Calu3 (cell line): Measurements from ENCODE around the gene ADGRD1. TPM values are rescaled to one million over a fixed set of nuclear protein-coding genes. Genes with fewer than 3 reads are reported as not detected.

ENCODE experiments used
- BruUV-seq: library from RNA; stranded (reverse); fragments of 400-500 nt; replicated peaks from 2 replicates; lab custom pipeline; 2021; lab: Mats Ljungman, UMichigan
- CTCF ChIA-PET: fragments of 300-600 bp; sonication (Branson Sonifier 250); formaldehyde crosslinking; loops from one replicate; lab custom pipeline; 2022; ENCODE audit warnings: antibody characterized with exemption; lab: Charles Lee
- DNase-seq: peaks from one replicate; pipeline ENCODE4 v3.0.0; 2022
- H3K27ac Mint-ChIP-seq: one replicate; pipeline ENCODE4 v1.8.0; 2022; ENCODE audit warnings: mixed read lengths; ENCODE audit not compliant: unreplicated experiment
- H3K27me3 Mint-ChIP-seq: one replicate; pipeline ENCODE4 v1.8.0; 2022; ENCODE audit warnings: mixed read lengths; ENCODE audit not compliant: unreplicated experiment
- H3K36me3 Mint-ChIP-seq: one replicate; pipeline ENCODE4 v1.8.0; 2022; ENCODE audit warnings: mild to moderate bottlenecking, moderate library complexity, mixed read lengths; ENCODE audit not compliant: insufficient read depth, unreplicated experiment
- H3K4me1 Mint-ChIP-seq: one replicate; pipeline ENCODE4 v1.8.0; 2022; ENCODE audit warnings: mild to moderate bottlenecking, low read depth, mixed read lengths; ENCODE audit not compliant: unreplicated experiment
- H3K4me3 Mint-ChIP-seq: one replicate; pipeline ENCODE4 v1.8.0; 2022; ENCODE audit warnings: mild to moderate bottlenecking, low read depth, moderate library complexity, mixed read lengths; ENCODE audit not compliant: unreplicated experiment
- H3K9me3 Mint-ChIP-seq: one replicate; pipeline ENCODE4 v1.8.0; 2022; ENCODE audit warnings: low read depth, mixed read lengths; ENCODE audit not compliant: unreplicated experiment
- intact Hi-C: fragments of 100-400 bp; cut with micrococcal nuclease; formaldehyde crosslinking; loops from one replicate; pipeline ENCODE4 v1.10.0; 2022; ENCODE audit not compliant: unreplicated experiment
- total RNA-seq: library from RNA; stranded (reverse); gene quantifications from 2 replicates; pipeline ENCODE4 v1.2.3, GENCODE V29; 2022
- TF ChIP-seq, protein P1 (sequence below): fragments of 200-600 bp; IDR thresholded peaks from one replicate; pipeline ENCODE4 v1.8.0; 2022; ENCODE audit warnings: antibody characterized with exemption; ENCODE audit not compliant: unreplicated experiment

Gene ADGRD1
- total RNA-seq, 1 experiment from 2014 or later = not detected

DNA sequence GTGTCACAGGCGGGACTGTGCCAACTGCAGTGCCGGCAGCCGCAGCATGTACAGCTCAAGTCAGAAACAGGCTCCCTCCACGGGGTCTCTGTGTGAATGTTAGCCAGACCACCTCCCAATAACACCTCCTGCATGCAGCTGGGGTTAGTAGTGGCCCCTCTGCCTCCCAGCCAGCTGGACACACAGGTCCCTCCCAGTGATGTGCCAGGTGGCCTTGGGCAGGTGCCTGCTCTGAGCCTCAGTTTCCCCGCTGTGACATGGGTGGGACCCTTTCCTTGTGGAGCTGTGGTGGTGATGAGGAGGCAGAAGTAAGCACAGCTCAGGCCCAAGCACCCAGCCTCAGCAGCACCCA, 139.9 kb downstream of the ADGRD1 start:
- BruUV-seq = no TSS peak
- peaks cover 48% of the 10 kb centered on the region for H3K27me3 Mint-ChIP-seq
- intact Hi-C loops = no loop called here
- no peak for DNase-seq
- no peaks in the 10 kb centered on the region for H3K4me1 Mint-ChIP-seq
- CTCF ChIA-PET = interaction anchor here (1.4 kb wide), 1 partner anchor 11 kb away, joined by 5 read pairs; no protein-coding TSS in a partner anchor
- H3K27ac Mint-ChIP-seq = no peak overlapping the region
- no peak overlapping the region for H3K4me3 Mint-ChIP-seq
- no peaks in the 10 kb centered on the region for H3K9me3 Mint-ChIP-seq
- TF ChIP-seq, protein P1, sequence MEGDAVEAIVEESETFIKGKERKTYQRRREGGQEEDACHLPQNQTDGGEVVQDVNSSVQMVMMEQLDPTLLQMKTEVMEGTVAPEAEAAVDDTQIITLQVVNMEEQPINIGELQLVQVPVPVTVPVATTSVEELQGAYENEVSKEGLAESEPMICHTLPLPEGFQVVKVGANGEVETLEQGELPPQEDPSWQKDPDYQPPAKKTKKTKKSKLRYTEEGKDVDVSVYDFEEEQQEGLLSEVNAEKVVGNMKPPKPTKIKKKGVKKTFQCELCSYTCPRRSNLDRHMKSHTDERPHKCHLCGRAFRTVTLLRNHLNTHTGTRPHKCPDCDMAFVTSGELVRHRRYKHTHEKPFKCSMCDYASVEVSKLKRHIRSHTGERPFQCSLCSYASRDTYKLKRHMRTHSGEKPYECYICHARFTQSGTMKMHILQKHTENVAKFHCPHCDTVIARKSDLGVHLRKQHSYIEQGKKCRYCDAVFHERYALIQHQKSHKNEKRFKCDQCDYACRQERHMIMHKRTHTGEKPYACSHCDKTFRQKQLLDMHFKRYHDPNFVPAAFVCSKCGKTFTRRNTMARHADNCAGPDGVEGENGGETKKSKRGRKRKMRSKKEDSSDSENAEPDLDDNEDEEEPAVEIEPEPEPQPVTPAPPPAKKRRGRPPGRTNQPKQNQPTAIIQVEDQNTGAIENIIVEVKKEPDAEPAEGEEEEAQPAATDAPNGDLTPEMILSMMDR = no peak
- no peaks in the 10 kb centered on the region for H3K36me3 Mint-ChIP-seq

DNA sequence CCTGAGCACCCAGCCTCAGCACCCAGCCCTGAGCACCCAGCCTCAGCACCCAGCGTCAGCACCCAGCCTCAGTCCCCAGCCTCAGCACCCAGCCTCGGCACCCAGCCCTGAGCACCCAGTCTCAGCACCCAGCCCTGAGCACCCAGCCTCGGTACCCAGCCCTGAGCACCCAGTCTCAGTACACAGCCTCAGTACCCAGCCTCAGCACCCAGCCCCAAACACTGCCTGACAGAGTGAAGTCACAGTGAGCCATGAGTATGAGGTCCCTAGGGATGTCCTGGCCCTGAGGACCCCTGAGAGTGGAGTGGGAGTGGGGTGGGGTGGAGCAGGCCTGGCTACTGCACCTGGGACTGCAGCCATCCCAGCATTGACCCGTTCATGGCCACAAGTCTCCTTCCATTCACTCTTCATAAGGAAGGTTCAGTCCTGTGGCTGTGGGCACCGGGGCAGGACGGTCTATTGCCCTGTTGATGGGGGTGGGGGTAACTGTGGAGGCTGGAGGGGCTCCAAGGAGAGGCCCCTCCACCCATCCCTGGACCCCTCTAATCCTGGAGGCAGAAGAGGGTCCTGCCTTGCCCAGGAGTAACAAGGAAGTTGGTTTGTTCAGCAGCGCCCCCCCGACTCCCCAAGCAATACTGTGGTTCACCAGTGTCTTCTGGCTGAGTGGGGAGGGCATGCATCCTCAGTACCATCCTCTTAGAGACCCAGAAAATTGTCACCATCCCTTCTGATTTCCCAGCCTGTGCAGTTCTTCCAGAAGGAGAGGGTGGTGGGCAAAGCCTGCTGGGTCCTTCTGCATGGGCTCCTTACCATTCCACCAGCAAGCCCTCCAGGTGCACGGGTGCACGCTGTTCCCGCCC, 140.5 kb downstream of the ADGRD1 start:
- CTCF ChIA-PET = interaction anchor here (0.8 to 1.4 kb wide), 3 partner anchors 10 to 12 kb away, joined by 3 to 5 read pairs (median 3); no protein-coding TSS in a partner anchor
- Mint-ChIP-seq H3K27ac (no peak overlapping the region), H3K4me1 (no peaks in the 10 kb centered on the region), H3K27me3 (peaks cover 48% of the 10 kb centered on the region), H3K4me3 (no peak overlapping the region), H3K36me3 (no peaks in the 10 kb centered on the region), H3K9me3 (no peaks in the 10 kb centered on the region)
- TF ChIP-seq, protein P1 = no peak
- no TSS peak for BruUV-seq
- intact Hi-C loops = no loop called here
- DNase-seq = no peak

DNA sequence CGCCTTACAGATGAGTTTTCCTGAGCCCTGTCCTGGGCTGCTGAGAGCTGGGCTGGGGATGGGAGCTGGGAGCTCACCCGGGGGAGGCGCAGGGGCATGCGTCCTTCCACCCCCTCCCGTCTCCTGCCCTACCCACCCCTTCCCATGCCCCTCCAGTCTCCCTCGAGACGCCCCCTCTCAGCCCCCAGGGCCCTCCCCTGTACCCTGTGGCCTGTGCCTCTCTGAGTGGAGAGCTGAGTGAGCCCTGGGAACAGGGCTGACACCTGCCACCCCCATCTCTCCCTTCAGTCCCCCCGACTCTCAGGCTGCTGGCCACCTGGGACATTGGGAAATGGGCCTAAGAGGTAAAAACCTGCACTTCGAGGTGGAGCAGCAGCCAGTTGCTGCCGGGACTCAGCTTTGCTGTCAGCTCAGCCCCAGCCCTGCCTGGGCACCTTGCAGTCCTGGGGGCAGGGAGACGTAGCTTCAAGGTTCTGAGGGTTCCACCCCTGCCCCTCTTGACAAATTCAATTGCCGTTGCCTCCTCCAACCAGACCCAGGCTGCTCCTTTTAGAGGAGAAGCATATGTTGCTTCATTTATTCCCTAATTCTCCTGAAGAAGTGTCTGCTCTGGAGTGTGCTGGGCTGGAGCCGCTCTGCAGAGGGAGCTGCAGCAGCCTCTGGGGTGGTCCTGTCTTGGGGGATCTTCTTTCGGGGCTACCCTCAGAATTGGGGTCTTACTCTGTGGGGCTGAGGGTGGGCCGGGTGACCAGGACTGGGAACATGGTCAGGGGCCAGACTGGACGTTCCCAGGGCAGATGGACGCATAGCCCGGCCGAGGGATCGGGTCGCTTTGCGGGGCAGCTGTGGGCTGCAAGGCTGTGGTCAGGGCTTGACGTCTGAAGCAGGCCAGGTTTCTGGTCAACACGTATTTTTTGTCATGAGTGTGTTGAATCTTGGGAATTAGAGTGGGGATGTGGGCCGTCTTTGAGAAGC, 141.4 kb downstream of the ADGRD1 start:
- no TSS peak for BruUV-seq
- intact Hi-C loops = no loop called here
- Mint-ChIP-seq H3K4me1 (no peaks in the 10 kb centered on the region), H3K27ac (no peak overlapping the region), H3K36me3 (no peaks in the 10 kb centered on the region), H3K9me3 (no peaks in the 10 kb centered on the region), H3K4me3 (no peak overlapping the region), H3K27me3 (peaks cover 46% of the 10 kb centered on the region)
- no peak for DNase-seq
- CTCF ChIA-PET = interaction anchor here (0.8 to 1.2 kb wide), 2 partner anchors 9 to 11 kb away, joined by 3 read pairs; no protein-coding TSS in a partner anchor
- TF ChIP-seq, protein P1 = no peak
